Upper lobe of left lung (tissue), 6 donors: ENCODE measurements around the gene CNTFR. TPM values are rescaled to one million over a fixed set of nuclear protein-coding genes. Genes with fewer than 3 reads are reported as not detected.

Source experiments
- ATAC-seq, 2 donors: fragments of 200-7000 bp; cut with Tn5 transposase; one replicate each; pipeline ENCODE4 v1.9.1; 2022; ENCODE audit warnings: mild to moderate bottlenecking in 2 of 2, moderate library complexity in 2 of 2; ENCODE audit not compliant: low FRiP score in 2 of 2
- DNase-seq, 2 donors: peaks; one replicate each; pipeline ENCODE4 v3.0.0-alpha.2; 2019 to 2020
- H3K27ac ChIP-seq, 4 donors: fragments of 200-600 bp; sonication (generic); one replicate each; pipeline ENCODE4 v1.5.1; 2016 to 2019
- H3K27me3 ChIP-seq, 4 donors: fragments of 200-600 bp; sonication (generic); one replicate each; pipeline ENCODE4 v1.5.1; 2017 to 2019
- H3K36me3 ChIP-seq, 4 donors: fragments of 200-600 bp; sonication (generic); one replicate each; pipeline ENCODE4 v1.5.1; 2016 to 2019
- H3K4me1 ChIP-seq, 4 donors: fragments of 200-600 bp; sonication (generic); one replicate each; pipeline ENCODE4 v1.5.1; 2018 to 2019
- H3K4me3 ChIP-seq, 4 donors: fragments of 200-600 bp; sonication (generic); one replicate each; pipeline ENCODE4 v1.5.1; 2017 to 2019; ENCODE audit warnings: mild to moderate bottlenecking in 2 of 4, moderate library complexity in 1 of 4
- H3K9me3 ChIP-seq, 4 donors: fragments of 200-600 bp; sonication (generic); one replicate each; pipeline ENCODE4 v1.5.1; 2018 to 2019
- EP300 ChIP-seq, 4 donors: sonication (generic); formaldehyde crosslinking; IDR thresholded peaks; one replicate each; pipeline ENCODE4 v1.5.1; 2017; ENCODE audit warnings: antibody characterized with exemption in 4 of 4, control low read depth in 2 of 4
- POLR2A ChIP-seq, 4 donors: fragments of 450-650 bp; IDR thresholded peaks; one replicate each; pipeline ENCODE4 v1.5.1; 2016 to 2017; ENCODE audit warnings: antibody characterized with exemption in 4 of 4, mild to moderate bottlenecking in 2 of 4
- POLR2AphosphoS5 ChIP-seq, 2 donors: sonication (generic); formaldehyde crosslinking; IDR thresholded peaks; one replicate each; pipeline ENCODE4 v1.5.1; 2017; ENCODE audit warnings: antibody characterized with exemption in 2 of 2
- whole genome bisulfite sequencing, 2 donors: methylation state at CpG; one replicate each; pipeline ENCODE4 v1.1.5; 2017 to 2018; 5-methylcytosine and 5-hydroxymethylcytosine counted together
- total RNA-seq, 6 donors: library from RNA; depleted of rRNA in 4 of 6; stranded (reverse); fragments of >200 nt in 4 of 6; gene quantifications; one replicate each; pipeline versions ENCODE4 v1.1.0 to v1.2.1, GENCODE V29; 2016 to 2021
- TF ChIP-seq, protein P1 (sequence below), 6 experiments: fragments of 450-650 bp in 4 of 6; fragments of 200-600 bp in 2 of 6; sonication (generic) in 2 of 6; IDR thresholded peaks; one replicate each; pipeline ENCODE4 v1.5.1; 2016 to 2019; ENCODE audit warnings: antibody characterized with exemption in 6 of 6
- donor health status: DM: no; HTN: no; CAD: no; lungs with moderate emphysema.
- donor health status: DM: no; HTN: yes; CAD: no; lungs with severe emphysema.

The CNTFR gene
- total RNA-seq, 6 donors from 2014 or later: 0.30 to 3.3 (median 0.69) TPM; not detected in 1

DNA sequence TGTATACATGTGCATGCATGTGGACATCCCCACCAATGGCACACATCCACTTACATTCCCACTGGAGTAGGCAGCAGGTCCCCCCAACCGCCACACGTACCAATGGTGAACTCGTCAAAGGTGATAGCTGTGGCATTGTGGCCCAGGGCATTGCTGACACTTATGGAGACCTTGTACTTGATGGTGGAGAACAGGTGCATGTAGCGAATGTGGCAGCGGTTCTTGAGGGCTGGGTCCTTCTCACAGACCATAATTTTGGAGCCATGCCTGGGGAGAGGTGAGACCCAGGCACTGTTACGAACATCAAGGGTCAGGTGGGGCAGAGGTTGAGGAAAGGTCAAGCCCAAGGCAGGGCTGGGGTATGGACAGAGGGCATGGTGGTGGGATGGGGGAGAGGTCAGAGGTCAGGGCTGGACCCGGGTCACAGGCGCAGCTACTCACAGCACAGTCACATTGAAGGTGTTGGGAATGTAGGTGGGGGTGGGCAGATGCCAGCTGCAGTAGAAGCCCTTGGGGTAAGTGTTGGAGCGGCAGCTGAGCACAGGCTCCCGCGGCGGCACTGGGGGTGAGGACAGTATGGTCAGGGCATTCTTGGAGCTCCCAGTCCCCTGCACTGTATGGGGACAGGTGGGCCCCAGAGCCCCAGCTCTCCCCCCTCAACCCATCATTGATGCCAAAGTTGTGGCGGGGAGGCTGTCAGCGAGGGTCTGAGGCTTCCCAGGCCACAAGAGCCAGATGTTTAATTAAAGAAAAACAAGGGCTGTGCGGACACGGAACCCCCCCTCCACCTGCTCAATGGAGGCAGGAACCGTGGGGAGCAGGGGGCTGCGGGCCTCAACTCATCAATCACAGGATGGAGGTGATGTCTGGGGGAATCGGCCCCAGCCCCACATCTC, 31.9 kb downstream of the CNTFR start:
- H3K4me3 ChIP-seq: no peak overlapping the region
- peaks cover 9 to 16% (median 15%) of the 10 kb centered on the region in 4 donors for H3K4me1 ChIP-seq
- ATAC-seq: no peak
- WGBS, 2 donors: 73 to 77% methylated on average over 10 to 19 of the region's 19 CpGs
- no peaks in the 10 kb centered on the region for H3K36me3 ChIP-seq
- DNase-seq: no peak
- no peak for TF ChIP-seq POLR2AphosphoS5 (IDR thresholded peaks at IDR 0.05)
- no peak for TF ChIP-seq EP300 (IDR thresholded peaks at IDR 0.05)
- TF ChIP-seq, protein P1, sequence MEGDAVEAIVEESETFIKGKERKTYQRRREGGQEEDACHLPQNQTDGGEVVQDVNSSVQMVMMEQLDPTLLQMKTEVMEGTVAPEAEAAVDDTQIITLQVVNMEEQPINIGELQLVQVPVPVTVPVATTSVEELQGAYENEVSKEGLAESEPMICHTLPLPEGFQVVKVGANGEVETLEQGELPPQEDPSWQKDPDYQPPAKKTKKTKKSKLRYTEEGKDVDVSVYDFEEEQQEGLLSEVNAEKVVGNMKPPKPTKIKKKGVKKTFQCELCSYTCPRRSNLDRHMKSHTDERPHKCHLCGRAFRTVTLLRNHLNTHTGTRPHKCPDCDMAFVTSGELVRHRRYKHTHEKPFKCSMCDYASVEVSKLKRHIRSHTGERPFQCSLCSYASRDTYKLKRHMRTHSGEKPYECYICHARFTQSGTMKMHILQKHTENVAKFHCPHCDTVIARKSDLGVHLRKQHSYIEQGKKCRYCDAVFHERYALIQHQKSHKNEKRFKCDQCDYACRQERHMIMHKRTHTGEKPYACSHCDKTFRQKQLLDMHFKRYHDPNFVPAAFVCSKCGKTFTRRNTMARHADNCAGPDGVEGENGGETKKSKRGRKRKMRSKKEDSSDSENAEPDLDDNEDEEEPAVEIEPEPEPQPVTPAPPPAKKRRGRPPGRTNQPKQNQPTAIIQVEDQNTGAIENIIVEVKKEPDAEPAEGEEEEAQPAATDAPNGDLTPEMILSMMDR (IDR thresholded peaks at IDR 0.05): no peak
- no peak for TF ChIP-seq POLR2A (IDR thresholded peaks at IDR 0.05)
- peaks cover 0 to 7% (median 2%) of the 10 kb centered on the region in 4 donors for H3K9me3 ChIP-seq
- no peak overlapping the region for H3K27ac ChIP-seq
- H3K27me3 ChIP-seq: peaks cover 0 to 2% (median 0%) of the 10 kb centered on the region in 4 donors

DNA sequence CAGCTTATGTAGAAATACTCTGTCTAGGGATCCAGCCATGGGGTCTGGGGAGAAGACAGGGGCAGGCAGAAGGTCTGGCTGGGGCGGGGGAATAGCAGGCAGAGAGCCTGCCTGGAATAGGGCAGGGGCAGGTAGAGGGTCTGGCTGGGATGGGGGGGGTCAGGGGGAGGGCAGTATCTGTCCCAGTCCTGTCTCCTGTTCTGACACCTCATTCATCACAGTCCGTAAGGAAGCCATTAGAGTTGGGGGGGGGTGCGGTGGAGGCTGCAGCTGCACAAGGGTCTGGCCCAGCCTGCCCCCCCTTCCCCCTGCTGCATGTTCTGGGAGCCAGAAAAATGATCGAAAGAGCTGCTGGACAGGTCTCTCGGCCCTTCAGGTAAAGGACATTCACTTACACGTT, 32.6 kb downstream of the CNTFR start:
- Histone ChIP-seq H3K4me1 (peaks cover 9 to 16% (median 15%) of the 10 kb centered on the region in 4 donors), H3K27me3 (peaks cover 0 to 2% (median 0%) of the 10 kb centered on the region in 4 donors), H3K9me3 (peaks cover 0 to 3% (median under 1%) of the 10 kb centered on the region in 4 donors), H3K4me3 (no peak overlapping the region), H3K27ac (no peak overlapping the region), H3K36me3 (no peaks in the 10 kb centered on the region)
- TF ChIP-seq, protein P1 (IDR thresholded peaks at IDR 0.05): no peak
- no peak for DNase-seq
- ATAC-seq: no peak
- 49 to 62% methylated on average over 5 to 6 of the region's 6 CpGs for WGBS, 2 donors

DNA sequence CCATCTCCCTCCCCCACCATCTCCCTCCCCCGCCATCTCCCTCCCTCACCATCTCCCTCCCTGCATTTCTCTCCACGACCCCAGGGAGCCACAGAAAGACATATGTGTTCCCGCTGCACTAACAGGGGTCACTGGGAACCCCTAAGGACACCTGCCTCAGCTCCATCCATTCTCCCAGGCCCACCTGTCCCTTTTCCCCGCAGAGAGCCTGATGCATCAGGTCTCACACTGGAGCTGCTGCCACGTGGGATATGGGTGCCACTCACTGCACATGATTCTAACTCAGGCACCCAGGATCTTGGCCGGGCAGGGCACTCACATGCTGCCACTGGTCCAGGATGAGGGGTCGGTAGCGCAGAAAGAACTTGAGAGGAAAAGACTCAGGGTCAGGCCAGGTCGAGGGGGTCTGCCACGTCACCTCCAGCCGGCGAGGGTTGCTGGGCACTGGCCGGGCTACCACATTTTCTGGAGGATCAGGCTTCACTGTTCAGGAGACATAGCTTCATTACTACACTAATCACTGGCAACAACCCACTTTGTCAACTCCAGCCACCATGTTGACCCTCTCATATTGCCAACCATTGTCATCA, 33.5 kb downstream of the CNTFR start:
- Histone ChIP-seq H3K4me1 (peaks cover 9 to 16% (median 14%) of the 10 kb centered on the region in 4 donors), H3K27ac (no peak overlapping the region), H3K9me3 (no peaks in the 10 kb centered on the region), H3K27me3 (peaks cover 0 to 2% (median 0%) of the 10 kb centered on the region in 4 donors), H3K4me3 (no peak overlapping the region), H3K36me3 (no peaks in the 10 kb centered on the region)
- TF ChIP-seq, protein P1 (IDR thresholded peaks at IDR 0.05): no peak
- no peak for TF ChIP-seq POLR2AphosphoS5 (IDR thresholded peaks at IDR 0.05)
- TF ChIP-seq EP300 (IDR thresholded peaks at IDR 0.05): no peak
- TF ChIP-seq POLR2A (IDR thresholded peaks at IDR 0.05): no peak
- DNase-seq (no peak), ATAC-seq (no peak)
- WGBS, 2 donors: 64 to 85% methylated on average over 8 to 13 of the region's 13 CpGs

DNA sequence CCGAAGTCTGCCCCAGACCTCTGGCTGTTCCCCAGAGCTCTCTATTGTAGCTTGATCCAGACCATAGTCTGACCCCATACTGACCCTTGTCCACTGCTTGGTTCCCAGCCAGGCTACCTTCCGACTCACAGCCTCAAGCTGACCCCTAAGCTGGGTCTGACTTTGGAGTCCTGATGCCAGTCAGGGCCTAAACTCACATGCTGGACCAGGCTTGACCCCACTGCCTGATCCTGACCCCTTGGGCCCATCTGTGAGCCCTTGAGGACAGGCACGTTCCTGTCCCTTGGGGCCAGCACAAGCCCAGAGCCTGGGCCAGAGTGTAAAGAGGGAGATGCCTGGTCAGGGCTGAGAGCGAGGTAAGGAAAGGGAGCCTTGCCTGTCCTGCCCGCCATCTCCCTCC, 34.0 kb downstream of the CNTFR start:
- Histone ChIP-seq H3K36me3 (no peaks in the 10 kb centered on the region), H3K4me1 (peaks cover 9 to 15% (median 10%) of the 10 kb centered on the region in 4 donors), H3K27me3 (peaks cover 0 to 2% (median 0%) of the 10 kb centered on the region in 4 donors), H3K9me3 (no peaks in the 10 kb centered on the region), H3K4me3 (no peak overlapping the region), H3K27ac (no peak overlapping the region)
- ATAC-seq: no peak
- TF ChIP-seq POLR2AphosphoS5 (IDR thresholded peaks at IDR 0.05): no peak
- no peak for DNase-seq
- 84 to 89% methylated on average over 2 to 5 of the region's 5 CpGs for WGBS, 2 donors

DNA sequence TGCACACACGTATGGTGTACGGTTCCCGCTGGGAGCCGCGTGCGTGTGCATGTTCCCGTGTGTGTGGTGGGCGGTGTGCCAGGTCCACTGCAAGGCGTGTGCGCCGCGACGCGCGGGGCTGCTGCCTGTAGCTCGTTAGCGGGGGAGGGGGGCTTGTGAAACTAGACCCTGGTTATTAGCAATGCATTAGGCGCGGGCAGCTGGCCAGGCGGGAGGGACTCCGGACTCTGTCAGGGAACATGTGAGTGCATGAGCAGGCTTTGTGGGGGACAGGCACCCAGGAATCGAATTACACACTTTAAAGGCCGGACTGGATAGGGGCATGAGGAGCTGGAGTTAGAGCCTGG, 34.5 kb downstream of the CNTFR start:
- Histone ChIP-seq H3K36me3 (no peaks in the 10 kb centered on the region), H3K4me3 (no peak overlapping the region), H3K27me3 (peaks cover 0 to 2% (median 0%) of the 10 kb centered on the region in 4 donors), H3K9me3 (no peaks in the 10 kb centered on the region), H3K4me1 (peaks cover 6 to 9% (median 8%) of the 10 kb centered on the region in 4 donors), H3K27ac (no peak overlapping the region)
- ATAC-seq: no peak
- WGBS, 2 donors: 46 to 63% methylated on average over 16 to 23 of the region's 23 CpGs
- TF ChIP-seq, protein P1 (IDR thresholded peaks at IDR 0.05): no peak
- no peak for TF ChIP-seq POLR2A (IDR thresholded peaks at IDR 0.05)
- peak in 1 of 2 donors; percentile 75 for DNase-seq
